DOHH2 (cell line): ENCODE data around the gene CALCA.

Source experiments
- H3F3A ChIP-seq: fragments of 200-600 bp; sonication (generic), shearing (Covaris generic); 2 replicates; pipeline ENCODE4 v1.6.0; 2016; ENCODE audit warnings: antibody characterized with exemption, mild to moderate bottlenecking; ENCODE audit not compliant: control insufficient read depth, insufficient read depth
- H3K27ac ChIP-seq: fragments of 200-600 bp; sonication (generic); 2 replicates; pipeline ENCODE4 v1.5.1; 2014; ENCODE audit warnings: low read depth, mild to moderate bottlenecking, low read length, moderate library complexity
- H3K27me3 ChIP-seq: fragments of 200-600 bp; sonication (generic); 2 replicates; pipeline ENCODE4 v1.6.1; 2014; ENCODE audit warnings: mild to moderate bottlenecking, low read length, mixed read lengths; ENCODE audit not compliant: control insufficient read depth
- H3K36me3 ChIP-seq: fragments of 200-600 bp; sonication (generic); 2 replicates; pipeline ENCODE4 v1.6.1; 2014; ENCODE audit warnings: mild to moderate bottlenecking, low read length, moderate library complexity, mixed read lengths; ENCODE audit not compliant: control insufficient read depth
- H3K4me1 ChIP-seq: fragments of 200-600 bp; sonication (generic); 2 replicates; pipeline ENCODE4 v1.6.1; 2014; ENCODE audit warnings: mild to moderate bottlenecking, low read length, mixed read lengths; ENCODE audit not compliant: control insufficient read depth
- H3K4me2 ChIP-seq: fragments of 200-600 bp; sonication (generic); 2 replicates; pipeline ENCODE4 v1.6.0; 2014; ENCODE audit warnings: mild to moderate bottlenecking, low read length, moderate library complexity
- H3K4me3 ChIP-seq: fragments of 200-600 bp; sonication (generic); 2 replicates; pipeline ENCODE4 v1.5.1; 2014; ENCODE audit warnings: mild to moderate bottlenecking, low read length, mixed read lengths
- H3K79me2 ChIP-seq: fragments of 200-600 bp; sonication (generic); 2 replicates; pipeline ENCODE4 v1.6.1; 2014; ENCODE audit warnings: mild to moderate bottlenecking, low read length, mixed read lengths; ENCODE audit not compliant: control insufficient read depth
- H3K9me2 ChIP-seq: fragments of 200-600 bp; sonication (generic); replicated peaks from 2 replicates; pipeline ENCODE4 v1.6.1; 2014; ENCODE audit warnings: mild to moderate bottlenecking, low read length, mixed read lengths; ENCODE audit not compliant: control insufficient read depth
- H3K9me3 ChIP-seq: fragments of 200-600 bp; sonication (generic); 2 replicates; pipeline ENCODE4 v1.6.1; 2014; ENCODE audit warnings: antibody characterized with exemption, low read length, mixed read lengths; ENCODE audit not compliant: control insufficient read depth, insufficient read depth
- H4K20me1 ChIP-seq: fragments of 200-600 bp; sonication (generic); 2 replicates; pipeline ENCODE4 v1.6.0; 2014; ENCODE audit warnings: low read depth, mild to moderate bottlenecking, antibody characterized with exemption, low read length, moderate library complexity; ENCODE audit not compliant: control insufficient read depth, insufficient read depth
- EZH2phosphoT487 ChIP-seq: fragments of 200-600 bp; sonication (generic); IDR thresholded peaks from 2 replicates; pipeline ENCODE4 v1.6.1; 2017; ENCODE audit warnings: borderline replicate concordance, mild to moderate bottlenecking, antibody characterized with exemption, low read length, moderate library complexity, mixed read lengths
- TF ChIP-seq, protein P1 (sequence below): fragments of 200-600 bp; sonication (generic); IDR thresholded peaks from one replicate; pipeline ENCODE4 v1.5.1; 2014; ENCODE audit warnings: antibody characterized with exemption, mild to moderate bottlenecking, low read depth, low read length; ENCODE audit not compliant: poor library complexity, severe bottlenecking

CALCA gene

GRCh38 chr11:14980854-14981253, 8.7 kb upstream of the CALCA start:
- H3K27ac ChIP-seq = no peak overlapping the region
- no peaks in the 10 kb centered on the region for H3K9me2 ChIP-seq
- H3K27me3 ChIP-seq = peaks cover 11% of the 10 kb centered on the region
- no peaks in the 10 kb centered on the region for H3K4me1 ChIP-seq
- H3F3A ChIP-seq = no peaks in the 10 kb centered on the region
- no peaks in the 10 kb centered on the region for H4K20me1 ChIP-seq
- H3K4me2 ChIP-seq = no peak overlapping the region
- no peak overlapping the region for H3K4me3 ChIP-seq
- H3K36me3 ChIP-seq = no peaks in the 10 kb centered on the region
- H3K9me3 ChIP-seq = no peaks in the 10 kb centered on the region
- TF ChIP-seq, protein P1, sequence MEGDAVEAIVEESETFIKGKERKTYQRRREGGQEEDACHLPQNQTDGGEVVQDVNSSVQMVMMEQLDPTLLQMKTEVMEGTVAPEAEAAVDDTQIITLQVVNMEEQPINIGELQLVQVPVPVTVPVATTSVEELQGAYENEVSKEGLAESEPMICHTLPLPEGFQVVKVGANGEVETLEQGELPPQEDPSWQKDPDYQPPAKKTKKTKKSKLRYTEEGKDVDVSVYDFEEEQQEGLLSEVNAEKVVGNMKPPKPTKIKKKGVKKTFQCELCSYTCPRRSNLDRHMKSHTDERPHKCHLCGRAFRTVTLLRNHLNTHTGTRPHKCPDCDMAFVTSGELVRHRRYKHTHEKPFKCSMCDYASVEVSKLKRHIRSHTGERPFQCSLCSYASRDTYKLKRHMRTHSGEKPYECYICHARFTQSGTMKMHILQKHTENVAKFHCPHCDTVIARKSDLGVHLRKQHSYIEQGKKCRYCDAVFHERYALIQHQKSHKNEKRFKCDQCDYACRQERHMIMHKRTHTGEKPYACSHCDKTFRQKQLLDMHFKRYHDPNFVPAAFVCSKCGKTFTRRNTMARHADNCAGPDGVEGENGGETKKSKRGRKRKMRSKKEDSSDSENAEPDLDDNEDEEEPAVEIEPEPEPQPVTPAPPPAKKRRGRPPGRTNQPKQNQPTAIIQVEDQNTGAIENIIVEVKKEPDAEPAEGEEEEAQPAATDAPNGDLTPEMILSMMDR = no peak
- TF ChIP-seq EZH2phosphoT487 = no peak
- no peaks in the 10 kb centered on the region for H3K79me2 ChIP-seq

DNA sequence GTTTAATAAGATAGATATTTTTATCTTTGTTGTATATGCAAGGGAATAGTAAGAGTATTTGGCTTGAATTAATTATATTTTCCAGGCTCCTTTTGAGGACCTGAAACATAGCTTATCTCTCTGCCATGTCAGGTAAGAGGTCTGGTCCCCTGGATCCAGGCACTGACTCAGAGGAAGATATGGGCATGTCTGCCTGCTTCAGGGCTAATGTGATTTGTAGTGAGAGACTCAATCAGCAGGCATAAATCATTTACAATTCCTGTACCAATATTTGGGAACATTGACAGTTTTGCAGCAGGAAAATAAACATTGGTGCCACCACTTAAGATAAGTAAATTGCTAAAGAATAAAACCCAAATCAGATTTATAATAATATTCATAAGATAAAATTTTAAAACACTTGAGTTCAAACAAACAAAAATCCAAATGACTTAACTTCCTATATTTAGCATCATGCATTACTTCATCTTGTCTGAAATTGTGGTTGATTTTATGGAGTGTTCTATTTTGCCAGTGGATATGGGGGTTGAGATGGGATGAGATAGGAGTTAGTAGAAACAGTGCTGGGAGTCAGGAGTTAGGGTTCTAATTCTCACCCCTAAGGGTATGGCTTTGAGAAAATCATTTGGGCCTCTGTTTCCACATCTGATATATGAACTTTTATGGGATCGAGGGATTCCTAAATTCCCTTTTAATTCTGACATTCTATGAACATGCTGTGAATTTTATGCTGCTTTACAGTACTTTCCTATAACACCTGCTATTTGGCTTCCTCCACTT, 5.1 kb upstream of the CALCA start:
- TF ChIP-seq EZH2phosphoT487 = no peak
- TF ChIP-seq, protein P1 = no peak
- H3K4me1 ChIP-seq = no peaks in the 10 kb centered on the region
- H3F3A ChIP-seq = no peaks in the 10 kb centered on the region
- no peak overlapping the region for H3K4me2 ChIP-seq
- no peaks in the 10 kb centered on the region for H3K9me2 ChIP-seq
- H3K4me3 ChIP-seq = no peak overlapping the region
- no peaks in the 10 kb centered on the region for H4K20me1 ChIP-seq
- H3K36me3 ChIP-seq = no peaks in the 10 kb centered on the region
- no peaks in the 10 kb centered on the region for H3K79me2 ChIP-seq
- no peaks in the 10 kb centered on the region for H3K9me3 ChIP-seq
- no peak overlapping the region for H3K27ac ChIP-seq
- H3K27me3 ChIP-seq = peaks cover 28% of the 10 kb centered on the region

- no peak overlapping the region for H3K4me2 ChIP-seq
- peaks cover 28% of the 10 kb centered on the region for H3K27me3 ChIP-seq
These were observed 3.1 kb upstream of the CALCA start for GRCh38 chr11:14975252-14975587.

More at GRCh38 chr11:14975252-14975587, 3.1 kb upstream of the CALCA start:
- no peaks in the 10 kb centered on the region for H3K79me2 ChIP-seq
- no peaks in the 10 kb centered on the region for H4K20me1 ChIP-seq
- H3K4me1 ChIP-seq = no peaks in the 10 kb centered on the region
- H3K4me3 ChIP-seq = no peak overlapping the region
- TF ChIP-seq, protein P1 = no peak
- no peak for TF ChIP-seq EZH2phosphoT487
- no peak overlapping the region for H3K27ac ChIP-seq
- H3K9me2 ChIP-seq = no peaks in the 10 kb centered on the region
- H3K36me3 ChIP-seq = no peaks in the 10 kb centered on the region
- no peaks in the 10 kb centered on the region for H3F3A ChIP-seq
- H3K9me3 ChIP-seq = no peaks in the 10 kb centered on the region
